ENCODE data around the gene VAV2.
A peak's percentile ranks its signal among the peaks of the same experiment; 100 is the strongest.

Gene VAV2, protein sequence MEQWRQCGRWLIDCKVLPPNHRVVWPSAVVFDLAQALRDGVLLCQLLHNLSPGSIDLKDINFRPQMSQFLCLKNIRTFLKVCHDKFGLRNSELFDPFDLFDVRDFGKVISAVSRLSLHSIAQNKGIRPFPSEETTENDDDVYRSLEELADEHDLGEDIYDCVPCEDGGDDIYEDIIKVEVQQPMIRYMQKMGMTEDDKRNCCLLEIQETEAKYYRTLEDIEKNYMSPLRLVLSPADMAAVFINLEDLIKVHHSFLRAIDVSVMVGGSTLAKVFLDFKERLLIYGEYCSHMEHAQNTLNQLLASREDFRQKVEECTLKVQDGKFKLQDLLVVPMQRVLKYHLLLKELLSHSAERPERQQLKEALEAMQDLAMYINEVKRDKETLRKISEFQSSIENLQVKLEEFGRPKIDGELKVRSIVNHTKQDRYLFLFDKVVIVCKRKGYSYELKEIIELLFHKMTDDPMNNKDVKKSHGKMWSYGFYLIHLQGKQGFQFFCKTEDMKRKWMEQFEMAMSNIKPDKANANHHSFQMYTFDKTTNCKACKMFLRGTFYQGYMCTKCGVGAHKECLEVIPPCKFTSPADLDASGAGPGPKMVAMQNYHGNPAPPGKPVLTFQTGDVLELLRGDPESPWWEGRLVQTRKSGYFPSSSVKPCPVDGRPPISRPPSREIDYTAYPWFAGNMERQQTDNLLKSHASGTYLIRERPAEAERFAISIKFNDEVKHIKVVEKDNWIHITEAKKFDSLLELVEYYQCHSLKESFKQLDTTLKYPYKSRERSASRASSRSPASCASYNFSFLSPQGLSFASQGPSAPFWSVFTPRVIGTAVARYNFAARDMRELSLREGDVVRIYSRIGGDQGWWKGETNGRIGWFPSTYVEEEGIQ

DNA sequence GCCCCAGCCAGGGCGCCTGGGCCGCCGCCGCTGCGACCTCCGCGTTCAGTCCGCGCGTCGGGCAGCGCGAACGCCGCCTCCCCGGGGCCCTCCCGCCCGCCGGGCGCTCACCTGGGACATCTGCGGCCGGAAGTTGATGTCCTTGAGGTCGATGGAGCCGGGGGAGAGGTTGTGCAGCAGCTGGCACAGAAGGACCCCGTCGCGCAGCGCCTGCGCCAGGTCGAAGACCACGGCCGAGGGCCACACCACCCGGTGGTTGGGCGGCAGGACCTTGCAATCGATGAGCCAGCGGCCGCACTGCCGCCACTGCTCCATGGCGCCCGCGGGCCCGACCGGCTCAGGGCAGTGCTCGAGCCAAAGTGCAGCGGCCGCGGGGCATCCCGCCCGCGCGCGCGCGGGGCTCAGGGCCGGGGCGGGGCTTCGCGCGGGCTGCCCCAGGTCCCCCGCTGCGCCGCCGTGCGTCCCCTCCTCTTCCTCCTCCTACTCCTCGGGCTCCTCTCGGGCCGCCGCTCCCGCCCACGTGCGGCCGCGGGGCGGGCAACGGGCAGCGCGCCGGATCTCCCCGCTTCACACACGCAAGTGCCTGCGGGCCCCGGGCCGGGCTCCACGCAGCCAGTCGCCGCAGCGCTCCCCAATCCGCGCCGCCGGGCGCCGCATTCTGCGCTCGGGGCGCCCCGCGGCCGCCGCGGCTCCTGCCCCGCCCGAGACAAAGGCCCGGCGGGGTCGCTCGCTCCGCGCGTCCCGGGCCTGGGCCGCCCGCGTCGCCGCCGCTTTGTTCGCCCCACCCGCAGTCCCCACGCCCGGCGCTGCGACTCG is at the start of gene VAV2:
Gene VAV2 (minus strand): TSS at position 361 of the 816 bp plus-strand sequence. CDS start 46 bp downstream, at position 315.
- DNase-seq: peak; percentile 68

DNA sequence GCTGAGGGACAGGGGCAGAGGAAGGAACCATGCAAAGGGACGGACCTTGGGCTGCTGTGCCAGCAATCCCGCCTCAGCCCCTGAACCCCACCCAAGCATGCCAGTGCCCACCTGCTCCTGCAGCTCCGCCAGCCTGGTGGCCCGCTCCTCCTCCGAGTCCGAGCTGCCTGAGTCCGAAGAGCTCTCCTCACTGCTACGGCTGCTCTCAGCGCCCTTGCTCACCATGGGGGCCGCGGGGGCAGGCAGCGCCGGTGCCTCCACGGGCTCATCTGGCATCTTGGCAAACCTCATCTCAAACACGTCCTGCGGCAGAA is 49.5 kb upstream of the VAV2 start:
- no peak for DNase-seq

DNA sequence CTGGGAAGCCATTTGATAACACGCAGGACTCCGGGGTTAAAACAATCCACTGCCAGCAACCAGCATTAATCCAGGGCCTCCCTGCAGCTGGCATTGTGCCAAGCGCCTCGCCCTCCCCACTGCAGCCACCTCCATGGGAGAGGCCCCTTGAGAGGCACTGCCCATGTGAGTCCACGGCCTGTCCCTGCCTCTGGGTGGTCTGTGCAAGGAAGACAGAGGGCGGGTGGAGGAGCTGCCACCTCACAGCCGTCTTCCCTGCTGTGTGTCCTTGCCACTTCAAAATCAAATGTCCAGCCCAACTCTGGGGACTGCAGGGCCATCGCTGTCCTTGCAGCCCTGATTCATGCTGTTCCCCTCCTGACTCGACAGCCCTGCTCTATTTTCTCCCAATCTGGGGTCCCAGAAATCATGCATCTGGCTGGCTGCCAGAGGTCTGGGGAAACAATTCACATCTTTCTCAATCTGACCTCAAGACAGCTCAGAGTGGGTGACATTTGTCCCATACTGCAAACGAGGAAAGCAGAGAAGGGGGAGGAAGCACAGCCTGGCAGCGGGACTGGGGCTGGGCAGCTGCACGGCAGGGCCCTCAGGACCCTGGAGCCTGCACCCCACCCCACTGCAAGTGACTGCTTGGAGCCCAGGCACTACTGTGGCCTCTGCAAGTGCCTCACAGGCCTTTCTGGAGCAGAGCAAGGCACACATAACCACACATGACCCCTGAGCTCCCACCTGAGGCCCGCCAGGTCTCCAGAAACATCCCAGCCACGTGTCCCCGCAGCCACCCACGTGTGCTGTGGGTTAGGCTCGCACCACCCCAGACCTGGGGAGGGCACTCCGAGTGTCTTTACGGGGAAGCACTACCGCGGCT is 48.9 kb upstream of the VAV2 start:
- peak; percentile 44 for DNase-seq

DNA sequence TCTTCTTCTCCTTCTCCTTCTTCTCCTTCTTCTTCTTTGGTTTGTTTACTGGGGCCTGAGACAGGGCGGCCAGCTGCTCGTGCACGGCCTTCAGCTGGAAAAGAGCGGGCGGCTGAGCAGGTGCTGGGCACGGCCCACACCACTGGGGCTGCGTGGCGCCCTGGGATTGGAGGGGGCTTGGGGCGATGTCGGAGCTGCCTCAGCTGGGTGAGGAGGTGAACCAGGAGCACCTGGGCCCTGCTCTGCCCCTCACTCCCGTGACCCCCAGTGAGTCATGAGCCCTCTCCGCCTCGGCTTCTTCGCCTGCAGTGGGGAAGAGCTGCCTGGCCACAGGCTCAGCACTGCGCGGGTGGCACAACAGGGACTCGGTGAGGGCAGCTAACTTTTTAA is 48.0 kb upstream of the VAV2 start:
- DNase-seq: no peak

DNA sequence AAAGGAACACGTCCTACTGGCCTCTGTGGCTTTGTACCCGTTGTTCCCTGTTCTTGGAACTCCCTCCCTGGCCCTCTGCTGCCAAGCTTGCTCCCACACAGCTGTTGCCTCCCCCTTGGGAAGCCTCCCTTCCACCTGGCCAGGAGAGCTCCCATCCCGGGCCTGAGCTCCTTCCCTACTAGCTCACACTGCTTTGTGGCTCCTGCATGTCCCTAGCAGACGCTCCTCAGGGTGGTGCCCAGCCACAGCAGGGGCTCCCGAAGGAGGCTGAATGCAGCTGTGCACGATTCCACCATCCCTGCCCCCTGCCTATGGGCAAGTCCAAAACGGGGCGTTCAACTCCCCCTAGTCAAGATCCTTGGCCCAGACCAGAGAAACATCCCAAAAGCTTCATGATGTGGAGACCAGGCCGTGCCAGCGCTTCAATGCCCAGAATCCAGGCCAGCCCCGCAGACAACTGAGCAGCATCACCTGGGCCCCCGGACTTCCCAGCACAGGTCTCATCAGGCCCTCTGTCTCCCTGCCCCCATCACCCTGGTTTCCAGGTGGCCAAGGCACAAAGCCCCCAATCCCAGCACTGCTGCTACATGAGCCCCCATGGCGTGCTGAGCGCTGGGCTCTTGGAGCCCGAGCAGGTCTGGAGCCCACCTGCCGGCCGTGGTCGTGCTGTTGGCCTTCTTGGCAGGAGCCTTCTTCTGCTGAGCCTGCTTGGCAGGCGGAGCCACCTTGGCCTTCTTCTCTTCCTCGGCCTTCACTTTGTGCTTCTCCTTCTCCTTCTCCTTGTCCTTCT is 47.5 kb upstream of the VAV2 start:
- no peak for DNase-seq

DNA sequence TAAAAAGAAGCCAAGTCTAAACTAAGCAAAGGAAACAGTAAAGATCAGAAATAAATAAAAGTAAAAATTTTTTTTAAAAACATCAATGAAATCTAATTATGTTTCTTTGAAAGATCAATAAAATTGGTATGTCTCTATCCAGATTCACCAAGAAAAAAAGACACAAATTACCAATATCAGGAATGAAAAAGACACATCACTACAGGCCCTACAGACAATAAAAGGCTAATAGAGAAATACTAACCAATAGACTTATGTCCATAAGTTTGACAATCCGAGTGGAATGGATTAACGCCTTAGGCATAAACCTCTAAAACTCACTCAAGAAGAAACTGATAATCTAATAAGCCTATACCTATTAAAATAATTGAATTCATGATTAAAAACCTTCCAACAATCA is 45.5 kb upstream of the VAV2 start:
- no peak for DNase-seq

DNA sequence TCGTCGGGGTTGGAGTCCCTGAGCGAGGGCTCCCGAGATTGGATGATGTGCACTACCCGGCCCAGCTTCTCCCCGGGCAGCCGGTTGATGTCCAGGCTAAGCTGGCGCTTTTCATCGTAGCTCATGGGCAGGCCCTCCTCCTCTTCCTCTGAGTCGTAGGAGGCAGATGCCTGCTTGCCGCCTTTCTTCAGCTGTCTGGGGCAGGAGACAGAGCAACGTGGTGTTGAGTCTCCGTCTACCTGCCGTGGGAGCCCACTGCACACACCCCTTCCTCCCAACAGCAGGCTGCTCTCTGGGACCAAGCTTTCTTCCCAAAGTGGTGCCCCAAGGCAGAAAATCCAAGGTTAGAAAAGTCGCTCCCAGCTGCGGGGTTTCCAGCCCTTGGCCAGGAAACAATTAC is 44.0 kb upstream of the VAV2 start:
- no peak for DNase-seq

DNA sequence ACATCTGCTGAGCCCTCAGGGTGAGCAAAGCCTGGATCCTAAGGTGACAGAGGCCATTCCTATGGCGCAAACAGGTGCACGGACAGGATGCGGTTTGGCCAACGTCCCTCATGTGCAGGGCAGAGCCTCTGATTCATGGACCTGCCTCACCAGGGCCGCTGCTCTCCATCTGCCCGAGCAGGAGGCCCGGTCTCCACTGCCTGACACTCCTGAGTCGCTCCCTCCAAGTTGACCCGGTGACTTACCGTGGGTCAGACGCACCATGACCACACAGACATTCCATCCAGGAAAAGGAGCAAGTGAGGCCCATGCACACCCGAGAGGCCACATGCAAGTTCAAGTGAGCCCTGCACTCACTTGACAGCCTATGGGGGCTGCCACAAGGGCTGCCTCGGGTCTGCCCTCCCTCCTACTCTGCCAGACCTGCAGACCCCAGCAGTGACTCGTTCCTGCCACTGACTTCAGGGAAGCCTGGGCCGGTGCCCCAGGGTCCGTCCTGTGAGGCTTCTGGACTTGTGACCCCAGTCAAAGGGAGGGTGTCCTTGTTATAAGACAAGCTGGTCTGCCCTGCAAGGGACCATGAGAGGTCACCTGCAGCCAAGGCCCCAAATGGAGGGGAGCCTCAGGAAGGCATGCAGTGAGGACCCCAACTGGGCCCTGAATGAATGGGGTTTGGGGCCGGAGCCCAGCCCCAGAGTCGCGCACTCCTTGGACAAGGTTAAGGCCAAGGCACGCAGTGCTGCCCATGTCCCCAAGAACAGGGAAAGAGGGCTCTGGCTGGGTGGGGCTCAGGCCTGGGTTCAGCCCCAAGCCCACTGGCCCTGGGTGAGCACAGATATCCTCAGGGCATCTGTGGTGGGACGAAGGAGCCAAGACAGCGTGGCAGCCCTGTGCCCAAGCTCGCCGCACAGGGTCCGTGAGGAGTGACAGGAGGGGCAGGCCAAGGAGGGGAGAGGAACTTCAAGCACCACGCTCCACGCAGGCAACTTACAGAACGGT is 43.2 kb upstream of the VAV2 start:
- no peak for DNase-seq

DNA sequence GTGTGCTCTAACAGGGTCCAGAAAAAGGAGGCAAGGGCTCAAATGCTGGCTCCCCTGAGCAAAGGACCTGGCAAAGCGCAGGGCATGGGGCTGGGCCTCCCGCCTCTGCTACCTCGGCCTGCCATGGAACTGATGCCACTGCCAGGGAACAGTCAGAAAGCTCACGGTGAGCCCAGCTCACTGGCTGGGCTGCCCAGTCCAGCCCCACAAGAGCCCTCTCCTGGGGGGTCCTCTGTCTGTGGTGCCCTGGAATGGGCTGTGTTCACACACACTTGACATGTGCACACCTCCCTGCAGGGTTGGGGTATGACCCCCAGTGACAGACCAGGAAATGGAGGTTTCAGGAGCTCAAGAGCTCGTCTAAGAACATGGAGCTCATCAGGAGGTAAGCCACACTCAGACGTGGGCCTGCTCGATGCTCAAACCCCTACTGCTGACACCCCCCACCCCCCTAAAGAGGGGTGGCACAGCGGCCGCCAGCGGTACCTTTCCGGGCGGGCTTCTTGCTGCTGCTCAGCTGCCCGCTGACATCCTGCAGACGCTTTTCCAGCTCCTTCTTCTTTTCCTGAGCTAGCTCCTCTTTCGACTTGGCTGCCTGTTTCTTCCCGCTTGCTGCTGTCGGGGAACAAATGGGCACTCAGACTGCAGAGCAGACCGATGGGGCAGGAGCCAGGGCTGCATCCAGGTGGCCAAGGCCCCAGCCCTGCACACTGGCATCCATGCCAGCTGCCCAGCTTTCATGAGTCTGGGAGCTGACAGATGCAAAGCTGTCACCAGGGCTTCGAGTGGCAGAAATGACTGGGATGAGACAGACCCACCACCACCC is 42.3 kb upstream of the VAV2 start:
- DNase-seq: no peak

DNA sequence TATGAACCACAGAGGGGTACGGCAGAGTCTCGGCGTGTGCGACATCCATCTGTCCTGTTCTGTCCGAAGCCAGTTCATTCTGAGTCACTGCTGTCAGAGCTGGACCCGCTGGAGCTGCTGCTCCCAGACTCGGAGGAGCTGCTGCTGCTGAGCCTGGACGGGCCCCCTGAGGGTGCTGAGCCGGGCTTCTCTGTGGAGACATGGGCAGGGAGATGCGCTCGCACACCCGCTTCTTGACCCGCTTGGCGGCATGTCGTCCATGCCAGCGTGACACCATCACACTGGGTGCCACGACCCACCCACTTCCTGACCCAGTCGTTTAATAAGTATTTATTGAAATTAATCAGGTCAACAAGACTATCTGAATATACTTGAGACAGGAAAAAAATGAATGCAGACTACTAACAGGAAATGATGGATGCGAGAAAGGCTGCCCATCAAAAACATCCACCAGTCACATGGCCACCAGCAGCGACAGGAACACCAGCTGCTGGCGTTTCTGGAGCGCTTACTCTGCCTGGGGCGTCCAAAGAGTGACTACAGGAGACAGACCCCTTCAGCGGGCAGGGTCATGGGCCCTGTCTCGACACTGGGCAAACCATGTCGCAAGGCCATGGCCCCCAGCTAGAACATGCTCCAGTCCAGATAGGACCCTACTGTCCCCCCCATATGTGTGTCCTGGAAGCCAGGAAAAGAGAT is 41.5 kb upstream of the VAV2 start:
- no peak for DNase-seq

DNA sequence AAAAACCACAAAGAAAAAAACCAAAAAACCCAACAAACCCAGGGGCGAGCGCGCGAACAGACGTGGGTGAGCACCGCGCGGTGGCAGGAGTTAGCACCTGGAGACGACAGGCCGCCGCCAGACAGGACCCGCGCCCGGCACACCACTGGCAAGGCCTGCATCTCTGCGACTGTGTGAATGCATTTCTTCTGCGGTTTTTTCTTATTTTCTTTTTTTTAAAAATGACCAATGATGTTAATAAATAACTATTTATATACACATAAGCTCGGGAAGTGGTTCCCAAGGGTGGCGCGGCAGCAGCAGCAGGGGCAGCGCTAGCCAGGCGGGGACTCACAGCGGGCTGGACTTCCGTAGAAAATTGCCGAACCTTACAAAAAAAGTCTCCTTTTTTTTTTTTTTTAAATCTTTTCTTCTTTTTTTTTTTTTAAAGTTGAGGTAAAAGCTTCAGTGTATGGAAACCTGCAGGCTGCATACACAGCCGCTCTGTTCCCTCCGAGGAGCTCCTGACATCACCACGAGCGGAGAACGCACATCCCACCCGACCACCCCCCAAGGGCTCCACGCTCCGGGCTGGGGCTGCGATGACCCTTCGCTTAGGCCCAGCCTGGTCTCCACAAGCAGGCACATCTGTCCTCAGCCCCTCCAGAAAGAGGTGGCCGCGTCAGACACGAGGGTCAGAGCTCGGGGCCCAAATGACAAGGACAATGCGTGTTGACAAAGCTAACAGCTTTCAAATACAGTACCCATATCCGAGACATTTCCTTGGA is 40.5 kb upstream of the VAV2 start:
- no peak for DNase-seq

DNA sequence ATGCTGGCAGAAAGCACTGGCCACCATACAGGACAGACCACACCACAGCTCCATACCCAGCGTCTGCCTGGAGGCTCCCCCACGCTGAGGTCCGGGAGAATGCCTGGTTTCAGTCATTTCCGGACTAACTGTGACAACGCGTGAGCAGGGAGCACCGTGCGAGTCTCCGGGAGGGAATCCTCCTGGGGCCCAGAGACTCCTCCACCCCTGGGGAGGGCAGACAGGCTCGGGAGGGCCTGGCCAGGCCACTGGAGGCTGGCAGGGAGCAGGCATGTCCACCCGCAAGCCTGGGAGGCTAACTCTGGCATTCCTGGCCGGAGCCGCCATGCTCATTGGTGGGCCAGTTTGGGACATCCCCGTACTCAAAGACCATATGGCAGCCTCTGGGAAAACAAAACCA is 39.7 kb upstream of the VAV2 start:
- no peak for DNase-seq

DNA sequence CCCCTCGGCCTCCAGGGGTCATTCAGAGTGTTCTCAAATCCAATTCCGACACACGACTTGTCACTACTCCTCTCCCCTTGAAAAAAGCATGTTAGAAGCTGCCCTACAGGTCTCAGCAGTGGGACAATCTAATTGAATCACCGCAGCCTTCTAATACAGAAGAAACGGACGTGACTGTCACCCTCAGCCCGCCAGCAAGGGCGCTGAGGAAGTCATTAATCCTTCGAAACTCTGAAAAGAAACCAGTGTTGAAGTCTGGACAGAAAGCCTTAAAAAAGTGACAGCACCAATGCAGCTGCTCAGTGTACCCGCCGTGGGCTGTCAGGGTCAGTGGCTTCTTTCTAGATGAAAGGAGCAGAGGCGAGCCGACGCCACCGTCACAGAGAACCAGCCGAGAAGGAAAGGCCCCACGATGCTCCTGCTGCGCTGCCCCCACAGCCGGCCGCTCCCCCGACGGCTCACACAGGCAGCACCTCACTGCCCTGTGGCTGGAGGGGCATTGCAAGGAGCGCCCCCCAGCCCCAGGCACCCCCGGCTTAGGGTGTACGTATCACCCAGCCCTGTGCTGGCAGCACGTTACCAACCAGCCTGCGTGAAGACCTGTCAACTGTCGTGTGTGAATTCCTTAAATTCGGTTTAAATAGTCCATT is 38.8 kb upstream of the VAV2 start:
- DNase-seq: no peak

DNA sequence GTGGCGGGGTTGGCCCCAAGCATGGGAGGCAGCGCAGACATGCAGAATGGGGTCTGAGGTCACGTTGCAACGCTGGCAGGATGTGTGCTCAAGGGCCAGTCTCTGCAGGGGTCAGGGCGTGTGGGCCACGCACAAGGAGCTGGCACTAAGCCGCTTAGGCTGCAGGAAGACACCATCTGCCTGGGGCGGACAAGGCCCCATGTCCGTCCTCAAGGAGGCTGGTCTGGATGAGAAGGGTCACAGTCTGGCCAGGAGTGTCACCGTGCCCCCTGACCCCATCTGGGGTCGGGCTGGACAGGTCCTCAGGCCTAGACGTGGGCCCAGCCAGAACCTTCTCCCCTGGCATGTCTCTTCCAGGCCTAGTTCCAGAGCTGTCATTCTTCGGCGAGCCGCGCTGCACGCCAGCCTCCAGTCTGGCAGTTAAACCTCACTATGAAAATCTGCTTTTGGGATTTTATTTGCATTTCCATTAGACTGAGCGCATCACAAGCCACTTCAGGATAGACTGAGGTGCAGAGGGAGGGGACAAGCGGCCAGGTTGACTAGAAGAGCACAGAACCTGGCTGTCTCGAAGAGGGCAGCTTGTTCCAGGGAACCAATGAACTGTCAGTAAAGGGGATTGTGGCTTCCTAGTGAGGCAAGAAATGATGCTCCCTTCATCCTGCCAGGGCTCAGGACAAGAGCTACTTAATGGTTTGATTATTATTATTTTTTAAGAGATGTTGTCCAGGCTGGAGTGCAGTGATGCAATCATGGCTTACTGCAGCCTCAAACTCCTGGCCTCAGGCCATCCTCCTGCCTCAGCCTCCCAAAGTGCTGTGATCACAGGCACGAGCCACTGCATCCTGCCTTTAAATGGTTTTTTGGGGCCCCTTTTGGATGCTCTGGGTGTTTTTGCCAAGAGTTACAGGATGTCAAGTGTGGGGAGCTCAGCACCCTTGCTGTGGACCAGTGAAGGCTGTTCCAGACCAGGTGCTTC is 37.4 kb upstream of the VAV2 start:
- no peak for DNase-seq

DNA sequence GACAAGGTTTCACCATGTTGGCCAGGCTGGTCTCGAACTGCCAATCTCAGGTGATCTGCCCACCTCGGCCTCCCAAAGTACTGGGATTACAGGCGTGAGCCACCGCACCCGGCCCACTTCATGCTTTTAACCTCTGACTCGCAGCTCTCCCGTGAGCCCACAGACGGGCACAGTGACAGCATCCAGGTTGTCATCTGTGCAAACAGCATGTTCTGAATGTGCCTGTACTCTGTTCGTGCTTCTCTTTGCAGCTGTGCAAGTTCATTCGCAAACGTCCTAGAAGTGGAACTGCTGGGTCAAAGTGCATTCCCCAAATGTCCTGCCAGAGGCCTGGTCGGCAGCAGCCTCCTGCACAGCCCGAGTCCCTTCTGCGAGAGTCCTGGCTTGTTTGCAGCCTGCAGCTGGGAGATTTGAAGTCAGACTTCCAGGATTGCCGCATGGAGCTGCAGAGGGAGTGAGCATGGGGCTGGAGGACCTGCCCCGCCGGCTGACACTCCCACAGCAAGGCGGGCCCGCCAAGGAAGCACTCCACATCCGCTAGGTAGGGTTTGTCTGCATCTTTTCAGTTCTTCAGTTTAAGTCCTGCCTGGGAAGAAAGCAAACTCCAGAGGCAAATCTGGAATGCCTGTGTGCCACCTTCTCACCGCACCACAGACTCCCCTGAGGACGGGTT is 36.6 kb upstream of the VAV2 start:
- no peak for DNase-seq

Data from hematopoietic multipotent progenitor cell treated with erythropoietin and hydrocortisone succinate and interleukin-3 and kit ligand, for 4 days (in vitro differentiated cells).